ENCODE data around the gene FGFBP2.
"Not testable (repeated sequence)": the region's sequence is repeated elsewhere in the genome, so short reads cannot be mapped to it uniquely, and the experiment has no call there.

The FGFBP2 gene

DNA sequence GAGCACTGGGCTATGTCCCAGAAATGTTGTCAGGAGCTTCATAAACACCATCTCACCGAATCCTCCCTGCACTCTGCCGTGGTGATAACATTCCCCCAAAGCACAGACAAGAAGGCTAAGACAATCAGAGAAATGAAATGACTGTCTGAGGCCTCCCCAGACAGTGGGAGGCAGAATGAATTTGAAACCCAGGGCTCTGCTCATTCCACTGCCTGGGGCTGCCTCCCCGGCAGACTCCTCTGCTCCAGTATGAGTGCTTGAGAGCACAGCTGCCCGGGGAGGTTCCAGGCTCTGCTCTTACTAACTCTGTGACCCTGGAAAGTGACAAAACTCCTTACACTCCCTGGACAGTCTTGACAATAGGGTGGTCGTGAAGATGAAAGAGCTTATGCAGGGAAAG, 34.1 kb downstream of the FGFBP2 start:
- TF ChIP-seq, protein P1, sequence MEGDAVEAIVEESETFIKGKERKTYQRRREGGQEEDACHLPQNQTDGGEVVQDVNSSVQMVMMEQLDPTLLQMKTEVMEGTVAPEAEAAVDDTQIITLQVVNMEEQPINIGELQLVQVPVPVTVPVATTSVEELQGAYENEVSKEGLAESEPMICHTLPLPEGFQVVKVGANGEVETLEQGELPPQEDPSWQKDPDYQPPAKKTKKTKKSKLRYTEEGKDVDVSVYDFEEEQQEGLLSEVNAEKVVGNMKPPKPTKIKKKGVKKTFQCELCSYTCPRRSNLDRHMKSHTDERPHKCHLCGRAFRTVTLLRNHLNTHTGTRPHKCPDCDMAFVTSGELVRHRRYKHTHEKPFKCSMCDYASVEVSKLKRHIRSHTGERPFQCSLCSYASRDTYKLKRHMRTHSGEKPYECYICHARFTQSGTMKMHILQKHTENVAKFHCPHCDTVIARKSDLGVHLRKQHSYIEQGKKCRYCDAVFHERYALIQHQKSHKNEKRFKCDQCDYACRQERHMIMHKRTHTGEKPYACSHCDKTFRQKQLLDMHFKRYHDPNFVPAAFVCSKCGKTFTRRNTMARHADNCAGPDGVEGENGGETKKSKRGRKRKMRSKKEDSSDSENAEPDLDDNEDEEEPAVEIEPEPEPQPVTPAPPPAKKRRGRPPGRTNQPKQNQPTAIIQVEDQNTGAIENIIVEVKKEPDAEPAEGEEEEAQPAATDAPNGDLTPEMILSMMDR (conservative IDR thresholded peaks at IDR 0.05): no peak
- H3K27ac ChIP-seq: no peak overlapping the region

GRCh38 chr4:15926486-15926885, 36.5 kb downstream of the FGFBP2 start:
- no peak overlapping the region for H3K27ac ChIP-seq
- TF ChIP-seq, protein P1 (conservative IDR thresholded peaks at IDR 0.05): no peak

DNA sequence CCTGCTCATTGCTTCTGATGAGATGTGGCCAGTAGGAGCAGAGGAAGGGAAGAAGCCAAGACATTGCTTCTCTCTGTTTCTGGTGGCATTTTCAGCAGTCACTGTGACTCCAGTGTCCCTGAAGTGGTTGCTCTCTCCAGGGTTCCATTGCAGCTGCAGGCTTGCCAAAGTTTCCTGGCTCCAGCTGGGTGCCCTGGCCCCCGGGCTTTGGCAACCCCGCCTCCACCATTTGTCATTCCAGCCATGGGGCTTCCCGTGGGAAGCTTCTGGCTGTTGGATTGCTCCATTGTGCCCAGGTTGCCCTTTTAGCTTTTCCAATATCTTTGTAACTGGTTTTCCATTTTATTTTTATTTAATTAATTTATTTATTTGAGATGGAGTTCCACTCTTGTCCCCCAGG, 37.1 kb downstream of the FGFBP2 start:
- H3K27ac ChIP-seq: no peak overlapping the region
- TF ChIP-seq, protein P1 (conservative IDR thresholded peaks at IDR 0.05): no peak

DNA sequence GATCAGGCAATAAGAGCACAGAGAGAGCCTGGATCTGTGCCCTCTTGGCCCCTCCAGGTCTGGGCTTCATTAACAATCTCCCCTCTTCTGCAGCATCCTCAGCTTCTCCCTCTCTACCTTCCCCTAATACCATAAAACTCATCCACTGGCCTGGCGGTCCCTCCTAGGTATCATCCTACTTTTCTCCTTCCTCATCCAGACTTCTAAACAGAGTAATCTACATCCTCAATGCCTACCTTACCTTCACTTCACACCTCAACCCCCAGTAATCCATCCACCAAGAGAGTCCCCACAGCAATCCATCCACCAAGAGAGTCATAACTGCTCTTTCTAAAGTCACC, 41.4 kb downstream of the FGFBP2 start:
- TF ChIP-seq, protein P1 (conservative IDR thresholded peaks at IDR 0.05): no peak
- no peak overlapping the region for H3K27ac ChIP-seq

GRCh38 chr4:15920723-15921591, 42.0 kb downstream of the FGFBP2 start:
- H3K27ac ChIP-seq: no peak overlapping the region
- TF ChIP-seq, protein P1 (conservative IDR thresholded peaks at IDR 0.05): no peak

- no peak overlapping the region for H3K27ac ChIP-seq
- TF ChIP-seq, protein P1 (conservative IDR thresholded peaks at IDR 0.05): no peak
Measured at GRCh38 chr4:15918484-15919129, 44.4 kb downstream of the FGFBP2 start.

DNA sequence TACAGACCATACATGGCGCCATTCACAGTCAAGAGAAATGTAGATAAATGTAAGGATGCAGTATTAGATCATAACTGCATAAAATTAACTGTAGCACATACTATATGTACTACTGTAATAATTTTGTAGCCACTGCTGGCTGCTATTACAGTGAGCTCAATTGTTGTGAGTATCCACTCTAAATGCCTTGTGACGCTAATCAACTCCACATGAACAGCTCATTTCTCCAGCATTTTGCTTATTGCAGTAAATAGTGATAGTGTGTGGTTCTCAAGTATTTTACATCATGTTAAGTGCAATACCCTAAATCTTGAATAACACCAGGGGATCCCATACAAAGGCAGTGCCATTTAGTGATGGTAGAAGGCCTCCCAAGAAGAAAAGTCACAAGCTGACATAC, 45.7 kb downstream of the FGFBP2 start:
- H3K27ac ChIP-seq: no peak overlapping the region
- TF ChIP-seq, protein P1 (conservative IDR thresholded peaks at IDR 0.05): no peak

- H3K27ac ChIP-seq: not testable (repeated sequence)
Measured at GRCh38 chr4:15916358-15916757, 46.6 kb downstream of the FGFBP2 start.

Measured in VCaP (cell line).